H9 (cell line): ENCODE results near the gene TLN1. TPM values are rescaled to one million over a fixed set of nuclear protein-coding genes. Genes with fewer than 3 reads are reported as not detected.

Experiments
- DNase-seq: peaks from one replicate; pipeline ENCODE4 v3.0.0-alpha.2; 2017
- H2AFZ ChIP-seq: one replicate; pipeline ENCODE4 v1.6.1; 2013; ENCODE audit warnings: mild to moderate bottlenecking, low read length, control low read depth, moderate library complexity
- H2AK5ac ChIP-seq: 2 replicates; pipeline ENCODE4 v1.6.1; 2013; ENCODE audit warnings: low read length, control low read depth, mixed read lengths; ENCODE audit not compliant: insufficient read length
- H2BK120ac ChIP-seq: one replicate; pipeline ENCODE4 v1.6.1; 2013; ENCODE audit warnings: low read depth, mild to moderate bottlenecking, low read length, control low read depth, inconsistent platforms; ENCODE audit not compliant: poor library complexity, severe bottlenecking
- H2BK12ac ChIP-seq: 2 replicates; pipeline ENCODE4 v1.6.1; 2013; ENCODE audit warnings: low read length, control low read depth, mixed read lengths, low read depth; ENCODE audit not compliant: insufficient read length
- H2BK15ac ChIP-seq: 2 replicates; pipeline ENCODE4 v1.6.1; 2013; ENCODE audit warnings: low read depth, low read length, control low read depth
- H2BK20ac ChIP-seq: one replicate; pipeline ENCODE4 v1.6.1; 2013; ENCODE audit warnings: low read depth, mild to moderate bottlenecking, low read length, control low read depth, inconsistent platforms; ENCODE audit not compliant: poor library complexity, severe bottlenecking
- H2BK5ac ChIP-seq: 2 replicates; pipeline ENCODE4 v1.6.1; 2013; ENCODE audit warnings: low read length, control low read depth, mixed read lengths; ENCODE audit not compliant: insufficient read length
- H3K14ac ChIP-seq: 2 replicates; pipeline ENCODE4 v1.6.1; 2013; ENCODE audit warnings: low read length, control low read depth; ENCODE audit not compliant: insufficient read depth
- H3K18ac ChIP-seq: 2 replicates; pipeline ENCODE4 v1.6.1; 2013; ENCODE audit warnings: low read depth, mild to moderate bottlenecking, mixed read lengths, low read length, control low read depth; ENCODE audit not compliant: insufficient read length
- H3K23ac ChIP-seq: 2 replicates; pipeline ENCODE4 v1.6.1; 2013; ENCODE audit warnings: low read length, control low read depth, mixed read lengths, low read depth; ENCODE audit not compliant: insufficient read length
- H3K23me2 ChIP-seq: 2 replicates; pipeline ENCODE4 v1.6.1; 2013; ENCODE audit warnings: low read depth, mild to moderate bottlenecking, mixed read lengths, low read length, control low read depth; ENCODE audit not compliant: insufficient read length, poor library complexity, severe bottlenecking
- H3K27ac ChIP-seq: 2 replicates; pipeline ENCODE4 v1.5.1; 2013; ENCODE audit warnings: low read length, control low read depth, mixed read lengths, low read depth; ENCODE audit not compliant: insufficient read length
- H3K27me3 ChIP-seq: 2 replicates; pipeline ENCODE4 v1.6.1; 2013; ENCODE audit warnings: low read length, control low read depth, inconsistent platforms; ENCODE audit not compliant: insufficient read depth
- H3K4ac ChIP-seq: 2 replicates; pipeline ENCODE4 v1.6.1; 2013; ENCODE audit warnings: low read depth, mild to moderate bottlenecking, control low read depth, inconsistent platforms, low read length, moderate library complexity
- H3K4me1 ChIP-seq: 2 replicates; pipeline ENCODE4 v1.6.1; 2013; ENCODE audit warnings: low read length, control low read depth, inconsistent platforms; ENCODE audit not compliant: insufficient read depth
- H3K4me2 ChIP-seq: 2 replicates; pipeline ENCODE4 v1.6.1; 2013; ENCODE audit warnings: low read length, control low read depth, mixed read lengths; ENCODE audit not compliant: insufficient read length, insufficient read depth
- H3K56ac ChIP-seq: 2 replicates; pipeline ENCODE4 v1.6.1; 2013; ENCODE audit warnings: low read depth, mild to moderate bottlenecking, mixed read lengths, low read length, control low read depth; ENCODE audit not compliant: insufficient read length
- H3K79me1 ChIP-seq: 2 replicates; pipeline ENCODE4 v1.6.1; 2013; ENCODE audit warnings: low read depth, mild to moderate bottlenecking, moderate library complexity, low read length, control low read depth, inconsistent platforms; ENCODE audit not compliant: insufficient read depth, poor library complexity, severe bottlenecking
- H3K79me2 ChIP-seq: 2 replicates; pipeline ENCODE4 v1.6.1; 2013; ENCODE audit warnings: low read length, control low read depth, inconsistent platforms; ENCODE audit not compliant: insufficient read depth
- H3K9ac ChIP-seq: 2 replicates; pipeline ENCODE4 v1.6.1; 2013; ENCODE audit warnings: low read length, control low read depth, mixed read lengths; ENCODE audit not compliant: insufficient read length; ENCODE audit errors: extremely low read depth
- H3K9me3 ChIP-seq: one replicate; pipeline ENCODE4 v1.6.1; 2013; ENCODE audit warnings: low read depth, low read length, inconsistent platforms; ENCODE audit not compliant: control insufficient read depth
- H3T11ph ChIP-seq: one replicate; pipeline ENCODE4 v1.6.1; 2013; ENCODE audit warnings: mild to moderate bottlenecking, low read length, control low read depth, inconsistent platforms
- H4K20me1 ChIP-seq: one replicate; pipeline ENCODE4 v1.6.1; 2013; ENCODE audit not compliant: control insufficient read depth, insufficient read length, insufficient read depth
- H4K5ac ChIP-seq: 2 replicates; pipeline ENCODE4 v1.6.1; 2013; ENCODE audit warnings: low read depth, mild to moderate bottlenecking, mixed read lengths, low read length, control low read depth; ENCODE audit not compliant: insufficient read length
- H4K8ac ChIP-seq: replicated peaks from 2 replicates; pipeline ENCODE4 v1.6.1; 2013; ENCODE audit warnings: low read length, control low read depth, mixed read lengths, low read depth; ENCODE audit not compliant: insufficient read length
- H4K91ac ChIP-seq: 2 replicates; pipeline ENCODE4 v1.6.1; 2013; ENCODE audit warnings: low read depth, mild to moderate bottlenecking, moderate library complexity, mixed read lengths, low read length, control low read depth; ENCODE audit not compliant: insufficient read length
- H3K27ac Mint-ChIP-seq, 3 experiments: 2 replicates in 2 of 3; 3 replicates in 1 of 3; pipeline ENCODE4 v1.8.0; 2020 to 2021; ENCODE audit warnings: mixed read lengths in 3 of 3, mild to moderate bottlenecking in 1 of 3, moderate library complexity in 1 of 3
- H3K27me3 Mint-ChIP-seq: 2 replicates; pipeline ENCODE4 v1.8.0; 2021; ENCODE audit warnings: low read depth, mild to moderate bottlenecking, moderate library complexity, mixed read lengths
- H3K36me3 Mint-ChIP-seq, 3 experiments: 2 replicates in 2 of 3; 3 replicates in 1 of 3; pipeline ENCODE4 v1.8.0; 2020 to 2021; ENCODE audit warnings: low read depth in 3 of 3, mixed read lengths in 3 of 3; ENCODE audit not compliant: insufficient read depth in 1 of 3
- H3K4me1 Mint-ChIP-seq, 2 experiments: 2 replicates each; pipeline ENCODE4 v1.8.0; 2020; ENCODE audit warnings: mixed read lengths in 2 of 2
- H3K4me3 Mint-ChIP-seq, 2 experiments: 2 replicates in 1 of 2; 3 replicates in 1 of 2; pipeline ENCODE4 v1.8.0; 2020 to 2021; ENCODE audit warnings: mild to moderate bottlenecking in 2 of 2, mixed read lengths in 2 of 2, moderate library complexity in 1 of 2
- H3K9me3 Mint-ChIP-seq, 2 experiments: 2 replicates in 1 of 2; 3 replicates in 1 of 2; pipeline ENCODE4 v1.8.0; 2020; ENCODE audit warnings: mild to moderate bottlenecking in 2 of 2, mixed read lengths in 2 of 2, moderate library complexity in 1 of 2
- WGBS: extraction: QIAGEN DNeasy Blood & Tissue Kit; methylation state at CpG from one replicate; pipeline ENCODE4 v1.1.7; 2013; ENCODE audit warnings: missing lambda C conversion rate, low lambda C conversion rate, mixed read lengths; ENCODE audit not compliant: insufficient read length; ENCODE audit errors: extremely low coverage; 5-methylcytosine and 5-hydroxymethylcytosine counted together
- total RNA-seq: library from RNA; stranded (reverse); gene quantifications from 2 replicates; pipeline ENCODE4 v1.2.1, GENCODE V29; 2021
- TF ChIP-seq, protein P1 (sequence below): fragments of 200-600 bp; sonication (generic); conservative IDR thresholded peaks from 3 replicates; pipeline ENCODE4 v1.8.0; 2021; ENCODE audit warnings: antibody characterized with exemption, mild to moderate bottlenecking

The TLN1 gene
- total RNA-seq, 1 experiment from 2014 or later, result 102 TPM

DNA sequence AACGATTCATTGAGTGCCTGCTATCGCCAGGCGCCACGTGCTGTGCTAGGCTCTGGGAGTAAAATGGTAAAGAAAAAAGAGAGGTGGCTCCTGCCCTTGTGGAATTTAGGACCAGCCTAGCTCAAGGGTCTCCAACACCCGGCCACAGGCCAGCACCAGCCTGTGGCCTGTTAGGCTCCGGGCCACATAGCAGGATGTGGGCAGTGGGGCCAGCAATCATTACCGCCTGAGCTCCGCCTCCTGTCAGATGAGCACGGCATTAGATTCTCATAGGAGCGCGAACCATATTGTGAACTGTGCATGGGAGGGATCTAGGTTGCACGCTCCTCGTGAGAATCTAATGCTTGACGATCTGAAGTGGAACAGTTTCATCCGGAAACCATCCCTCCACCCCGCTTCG is 75.6 kb downstream of the TLN1 start:
- Histone ChIP-seq H3K14ac (no peak overlapping the region), H3K9ac (no peak overlapping the region), H3K79me1 (no peaks in the 10 kb centered on the region), H3T11ph (no peak overlapping the region), H4K8ac (no peak overlapping the region), H4K20me1 (no peaks in the 10 kb centered on the region), H2BK5ac (no peak overlapping the region), H3K9me3 (no peaks in the 10 kb centered on the region), H2AK5ac (no peak overlapping the region), H4K91ac (no peak overlapping the region), H3K79me2 (no peaks in the 10 kb centered on the region), H3K27ac (no peak overlapping the region), H2BK12ac (no peak overlapping the region), H3K56ac (no peak overlapping the region), H2BK20ac (no peak overlapping the region), H3K23ac (no peak overlapping the region), H3K4me1 (peaks cover 3% of the 10 kb centered on the region; the same call in 1 of the 2 replicates), H3K4ac (no peak overlapping the region), H3K27me3 (no peaks in the 10 kb centered on the region), H2BK15ac (no peak overlapping the region), H3K4me2 (no peak overlapping the region), H3K23me2 (peaks cover 11% of the 10 kb centered on the region), H3K18ac (no peak overlapping the region), H2AFZ (no peak overlapping the region), H4K5ac (no peak overlapping the region), H2BK120ac (no peak overlapping the region)
- Mint-ChIP-seq H3K27ac (no peak overlapping the region), H3K4me3 (peak overlapping the region; percentile 21 to 85; a peak in 3 of 5 replicates), H3K4me1 (peaks cover 18 to 20% of the 10 kb centered on the region in 2 experiments), H3K36me3 (peaks cover 16 to 22% (median 20%) of the 10 kb centered on the region in 3 experiments), H3K27me3 (peaks cover 18% of the 10 kb centered on the region), H3K9me3 (peaks cover 2 to 3% of the 10 kb centered on the region in 2 experiments; a peak in 3 of 5 replicates)
- no peak for DNase-seq
- no CpG with 5 or more reads among the region's 17 CpGs for WGBS
- TF ChIP-seq, protein P1, sequence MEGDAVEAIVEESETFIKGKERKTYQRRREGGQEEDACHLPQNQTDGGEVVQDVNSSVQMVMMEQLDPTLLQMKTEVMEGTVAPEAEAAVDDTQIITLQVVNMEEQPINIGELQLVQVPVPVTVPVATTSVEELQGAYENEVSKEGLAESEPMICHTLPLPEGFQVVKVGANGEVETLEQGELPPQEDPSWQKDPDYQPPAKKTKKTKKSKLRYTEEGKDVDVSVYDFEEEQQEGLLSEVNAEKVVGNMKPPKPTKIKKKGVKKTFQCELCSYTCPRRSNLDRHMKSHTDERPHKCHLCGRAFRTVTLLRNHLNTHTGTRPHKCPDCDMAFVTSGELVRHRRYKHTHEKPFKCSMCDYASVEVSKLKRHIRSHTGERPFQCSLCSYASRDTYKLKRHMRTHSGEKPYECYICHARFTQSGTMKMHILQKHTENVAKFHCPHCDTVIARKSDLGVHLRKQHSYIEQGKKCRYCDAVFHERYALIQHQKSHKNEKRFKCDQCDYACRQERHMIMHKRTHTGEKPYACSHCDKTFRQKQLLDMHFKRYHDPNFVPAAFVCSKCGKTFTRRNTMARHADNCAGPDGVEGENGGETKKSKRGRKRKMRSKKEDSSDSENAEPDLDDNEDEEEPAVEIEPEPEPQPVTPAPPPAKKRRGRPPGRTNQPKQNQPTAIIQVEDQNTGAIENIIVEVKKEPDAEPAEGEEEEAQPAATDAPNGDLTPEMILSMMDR, result no peak
